Right renal pelvis (tissue), 4 donors: ENCODE measurements around the gene RNF115. TPM values are rescaled to one million over a fixed set of nuclear protein-coding genes. Genes with fewer than 3 reads are reported as not detected.
"Not testable (repeated sequence)": the region's sequence is repeated elsewhere in the genome, so short reads cannot be mapped to it uniquely, and the experiment has no call there.

Source experiments
- DNase-seq, 4 donors: peaks; one replicate each; pipeline ENCODE4 v3.0.0-alpha.2; 2013; ENCODE audit warnings: low read depth in 4 of 4, low spot score in 3 of 4, missing footprints in 1 of 4
- polyA plus RNA-seq, 4 donors: library from polyadenylated mRNA; unstranded; fragments of 120-200 nt; gene quantifications; one replicate each; pipeline ENCODE4 v1.2.1, GENCODE V29; 2013; ENCODE audit not compliant: insufficient read length in 4 of 4

RNF115 gene
- polyA plus RNA-seq, 4 donors = 12.6 to 18.0 (median 16.9) TPM

- DNase-seq = no peak
Measured at GRCh38 chr1:145747398-145748247, 76.3 kb downstream of the RNF115 start.

DNA sequence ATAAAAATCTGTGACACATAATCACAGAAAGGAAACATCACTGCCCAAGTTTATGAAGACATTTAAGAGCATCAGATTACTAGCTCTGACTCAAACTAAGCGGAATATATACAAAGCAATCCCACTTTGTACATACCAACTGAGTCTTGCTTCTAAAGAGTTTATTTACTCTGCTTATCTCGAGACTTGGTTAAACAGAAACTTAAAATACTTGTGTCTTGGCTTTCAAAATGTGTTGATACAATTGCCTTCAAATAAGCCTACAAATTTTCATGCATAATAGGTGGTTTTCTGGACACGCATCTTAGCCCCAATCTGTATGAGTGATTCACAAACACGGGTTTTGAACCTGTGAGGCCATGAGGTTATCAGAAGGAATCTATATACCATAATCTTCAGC, 83.6 kb downstream of the RNF115 start:
- no peak for DNase-seq

GRCh38 chr1:145736191-145736590, 87.7 kb downstream of the RNF115 start:
- no peak for DNase-seq

- DNase-seq = no peak
Measured at GRCh38 chr1:145730900-145731299, 93.0 kb downstream of the RNF115 start.

DNA sequence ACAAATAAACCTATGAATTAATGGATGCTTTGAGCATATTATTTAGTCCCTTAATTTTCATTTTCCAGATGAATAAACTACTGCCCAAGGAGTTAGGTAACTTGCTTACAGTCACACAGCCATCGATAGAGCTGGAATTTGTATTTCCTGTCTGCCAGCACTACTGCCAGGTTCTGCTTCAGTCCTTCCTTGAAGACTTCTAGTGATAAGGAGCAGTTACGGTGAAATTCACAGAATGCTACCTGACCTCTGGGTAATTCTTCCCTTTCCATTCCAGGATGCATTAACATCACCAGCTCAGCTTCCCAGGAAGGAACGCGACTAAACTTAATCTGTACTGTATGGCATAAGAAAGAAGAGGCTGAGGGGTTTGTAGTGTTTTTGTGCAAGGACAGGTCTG, 93.4 kb downstream of the RNF115 start:
- DNase-seq = no peak

- no peak for DNase-seq
Measured at GRCh38 chr1:145729666-145730436, 94.0 kb downstream of the RNF115 start.

DNA sequence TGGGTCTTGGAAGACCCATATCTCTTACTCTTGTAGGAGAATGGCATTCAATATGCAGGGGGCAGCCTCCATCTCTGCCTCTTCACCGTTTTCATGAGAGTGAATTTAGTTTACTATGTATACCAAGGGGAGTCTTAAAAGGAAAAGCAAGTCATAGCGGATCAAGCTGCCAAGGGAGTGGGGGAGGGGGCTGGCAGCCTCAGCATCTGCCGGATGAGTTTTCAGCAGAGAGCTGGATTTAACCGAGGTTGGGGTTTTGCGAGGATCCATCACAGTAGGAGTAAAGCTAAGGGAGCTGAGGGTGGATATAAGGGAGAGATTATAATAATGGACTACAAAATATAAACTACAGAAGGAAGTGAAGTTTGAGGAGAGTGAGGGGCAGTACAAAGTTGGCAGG, 94.7 kb downstream of the RNF115 start:
- DNase-seq = no peak

GRCh38 chr1:145726193-145726592, 97.7 kb downstream of the RNF115 start:
- DNase-seq = not testable (repeated sequence)

DNA sequence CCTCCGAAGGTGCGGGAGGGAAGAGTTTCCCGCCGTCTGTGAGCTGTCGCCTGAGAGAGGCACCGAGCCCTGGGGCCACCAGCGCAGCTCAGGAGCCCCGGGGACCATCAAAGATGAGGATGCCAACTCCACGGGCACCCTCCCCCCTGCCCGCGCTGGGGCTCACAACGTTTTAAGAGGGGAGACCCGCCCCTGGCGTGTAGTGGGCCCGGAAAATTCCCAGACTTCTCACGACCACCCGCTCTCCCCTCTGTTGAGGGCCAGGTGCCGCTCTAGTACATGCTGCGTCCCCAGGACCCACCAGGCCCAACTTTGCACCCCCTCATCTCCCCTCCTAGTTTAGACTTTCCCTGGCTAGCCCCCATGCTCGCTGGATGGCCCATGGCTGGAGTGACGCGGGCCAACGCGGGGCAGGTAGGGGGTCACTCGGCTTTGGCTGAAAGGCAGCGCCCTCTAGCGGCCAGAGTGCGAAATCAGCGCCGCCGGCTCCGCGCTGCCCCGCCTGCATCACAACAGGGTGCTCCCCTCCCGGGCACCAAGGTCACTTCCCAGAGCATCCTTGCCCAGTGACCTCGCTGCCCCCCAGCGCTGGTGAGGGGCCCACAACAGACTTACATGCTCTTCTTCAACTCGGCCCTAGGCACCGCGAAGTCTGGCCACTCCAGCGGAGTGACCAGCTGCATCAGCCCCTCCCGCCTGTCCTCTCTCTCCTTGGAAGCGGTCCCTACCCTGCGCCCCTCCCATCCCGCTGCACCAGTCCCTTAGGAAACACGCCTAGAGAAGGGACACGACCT, 102.8 kb downstream of the RNF115 start:
- DNase-seq = peak in 3 of 4 donors; percentile 53 to 58 (median 55)

DNA sequence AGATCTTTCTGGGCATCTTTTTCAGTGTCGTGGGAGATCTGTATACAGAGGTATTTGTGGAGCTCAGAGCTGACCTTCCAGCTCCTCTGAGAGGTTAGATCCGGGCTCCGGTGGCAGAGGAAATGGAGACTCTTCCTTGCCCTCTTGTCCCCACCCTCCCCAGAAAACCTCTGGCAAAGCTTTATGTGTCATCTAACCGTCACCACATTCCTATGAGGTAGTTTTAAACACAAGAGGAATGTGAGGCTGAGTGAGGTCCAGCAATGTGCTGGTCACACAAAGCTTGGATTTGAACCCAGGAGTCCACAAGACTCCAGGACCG, 103.4 kb downstream of the RNF115 start:
- DNase-seq = no peak

- DNase-seq = no peak
Measured at GRCh38 chr1:145719230-145720079, 104.4 kb downstream of the RNF115 start, which contains the start of gene CD160. CD160 (plus strand) TSS chr1:145719499; CDS start chr1:145728328, 8,829 bp downstream.

DNA sequence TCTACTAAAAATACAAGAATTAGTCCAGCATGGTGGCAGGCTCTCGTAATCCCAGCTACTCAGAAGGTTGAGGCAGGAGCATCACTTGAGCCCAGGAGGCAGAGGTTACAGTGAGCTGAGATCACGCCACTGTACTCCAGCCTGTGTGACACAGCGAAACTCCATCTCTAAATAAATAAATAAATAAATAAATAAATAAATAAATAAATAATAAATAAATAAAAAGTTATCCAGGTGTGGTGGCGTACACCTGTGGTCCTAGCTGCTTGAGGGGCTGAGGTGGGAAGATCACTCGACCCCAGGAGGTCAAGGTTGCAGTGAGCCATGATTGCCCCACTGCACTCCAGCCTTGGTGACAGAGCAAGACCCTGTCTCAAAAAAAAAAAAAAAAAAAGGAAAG, 105.4 kb downstream of the RNF115 start:
- not testable (repeated sequence) for DNase-seq

DNA sequence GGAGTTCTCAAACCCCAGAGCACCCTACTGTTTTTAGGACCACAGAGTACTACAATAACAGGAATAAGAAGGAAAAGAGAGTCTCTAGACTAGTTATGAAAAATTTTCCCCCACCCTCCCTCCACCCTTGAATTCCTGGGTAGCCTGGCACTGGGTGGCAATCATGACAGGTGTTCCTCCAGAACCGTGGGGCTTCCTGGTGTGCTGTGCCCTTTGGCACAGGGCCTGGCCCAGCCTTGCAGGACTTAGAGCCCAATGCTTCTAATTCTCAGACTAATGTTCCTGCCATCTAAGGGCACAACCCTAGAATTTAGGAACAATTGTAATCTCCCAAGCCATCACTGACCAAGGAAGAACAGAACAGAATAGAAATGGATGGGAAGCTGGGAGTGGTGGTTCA, 106.1 kb downstream of the RNF115 start:
- DNase-seq = no peak

- no peak for DNase-seq
Measured at GRCh38 chr1:145716641-145717345, 107.1 kb downstream of the RNF115 start.

- DNase-seq = no peak
Measured at GRCh38 chr1:145714524-145715111, 109.3 kb downstream of the RNF115 start.

DNA sequence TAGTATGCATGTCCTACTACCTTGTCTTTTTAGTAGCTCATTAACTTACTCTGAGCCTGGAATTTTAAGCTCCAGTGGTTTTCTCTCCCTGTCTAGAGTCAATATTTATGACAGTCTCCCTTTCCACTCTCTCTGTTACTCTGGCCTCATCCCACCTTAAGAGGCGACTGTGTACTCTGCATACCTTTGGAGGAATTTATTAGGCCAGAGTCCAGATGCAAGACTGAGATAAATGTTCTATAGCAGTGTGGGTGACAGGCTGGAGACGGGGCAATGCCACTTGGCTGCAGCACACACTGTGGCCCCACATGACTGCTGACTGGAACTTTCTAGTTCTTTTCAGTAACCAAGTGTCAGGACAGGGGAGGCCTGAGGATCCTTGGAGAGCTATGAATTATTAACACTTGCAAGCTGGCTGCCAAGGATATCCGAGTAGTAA, 112.7 kb downstream of the RNF115 start:
- DNase-seq = peak in 2 of 4 donors; percentile 59 to 73

DNA sequence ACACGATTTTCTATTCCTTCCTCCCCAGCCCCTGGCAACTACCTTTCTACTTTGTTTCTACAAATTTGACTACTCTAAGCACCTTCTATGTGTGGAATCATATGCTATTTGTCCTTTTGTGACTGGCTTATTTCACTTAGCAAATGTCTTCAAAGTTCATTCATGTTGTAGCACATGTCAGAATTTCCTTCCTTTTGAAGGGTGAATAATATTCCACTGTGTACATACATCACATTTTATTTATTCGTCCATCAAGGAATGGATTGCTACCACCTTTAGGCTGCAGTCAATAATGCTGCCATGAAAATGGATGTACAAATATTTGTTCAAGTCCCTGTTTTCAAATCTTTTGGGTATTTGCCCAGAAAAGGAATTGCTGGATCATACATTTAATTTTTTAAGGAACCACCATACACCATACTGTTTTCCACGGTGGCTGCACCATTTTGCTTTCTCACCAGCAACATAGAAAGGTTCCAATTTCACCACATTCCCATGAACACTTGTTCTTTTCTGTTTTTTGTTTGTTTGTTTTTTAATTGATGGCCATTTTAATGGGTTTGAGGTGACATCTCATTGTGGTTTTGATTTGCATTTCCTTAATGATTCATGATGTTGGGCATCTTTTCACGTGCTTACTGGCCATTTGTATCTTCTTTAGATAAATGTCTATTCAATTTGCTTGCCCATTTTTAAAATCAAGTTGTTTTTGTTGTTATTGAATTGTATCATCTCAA, 113.4 kb downstream of the RNF115 start:
- DNase-seq = no peak

DNA sequence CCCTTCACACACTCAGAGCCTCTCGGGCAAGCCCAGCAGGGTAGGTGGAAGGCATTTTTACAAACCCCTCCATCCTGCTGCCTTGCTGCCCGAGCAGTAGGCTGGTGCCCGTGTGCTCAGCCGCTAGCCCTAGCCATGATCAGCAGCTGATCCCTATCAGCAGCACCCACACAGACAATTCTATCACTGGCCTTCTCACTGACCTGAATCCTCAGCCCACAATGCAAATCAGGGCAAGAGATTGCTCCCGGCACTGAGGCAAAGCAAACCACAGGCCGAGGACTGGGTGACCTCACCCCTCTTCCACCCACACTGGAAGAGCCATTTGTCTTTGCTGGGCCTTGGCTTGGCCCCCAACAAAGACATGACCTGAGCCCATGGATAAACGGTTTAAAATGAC, 115.8 kb downstream of the RNF115 start:
- no peak for DNase-seq
